ENCODE data around the gene ALOX5.

DNA sequence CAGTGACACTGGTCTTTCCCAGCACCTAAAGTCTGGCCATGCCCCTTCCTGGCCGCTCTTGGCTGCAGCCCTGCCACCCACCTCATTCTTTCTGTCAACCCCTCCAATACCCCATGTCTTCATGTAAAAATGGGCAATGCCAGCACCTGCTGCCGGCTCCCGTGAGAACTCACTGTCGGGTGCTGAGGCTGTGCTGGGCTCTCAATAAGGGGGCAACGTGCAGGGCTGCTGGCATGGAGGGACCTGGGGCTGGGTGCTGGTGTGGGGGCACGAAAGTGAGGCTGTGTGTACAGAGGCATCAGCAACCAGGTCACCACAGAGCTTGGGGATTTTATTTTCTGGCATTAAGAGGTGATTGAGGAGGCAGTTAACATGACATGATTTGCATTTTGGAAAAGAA is 65.3 kb downstream of the ALOX5 start:
- no peak for TF ChIP-seq CTCF (IDR thresholded peaks at IDR 0.05; ENCODE audit: low read length)
- TF ChIP-seq EZH2phosphoT487 (IDR thresholded peaks at IDR 0.05; ENCODE audit: low read length): no peak
- TF ChIP-seq EZH2 (optimal IDR thresholded peaks at IDR 0.05; ENCODE audit: low read depth, low read length): no peak
